Measurements from ENCODE around the gene BACE1.

DNA sequence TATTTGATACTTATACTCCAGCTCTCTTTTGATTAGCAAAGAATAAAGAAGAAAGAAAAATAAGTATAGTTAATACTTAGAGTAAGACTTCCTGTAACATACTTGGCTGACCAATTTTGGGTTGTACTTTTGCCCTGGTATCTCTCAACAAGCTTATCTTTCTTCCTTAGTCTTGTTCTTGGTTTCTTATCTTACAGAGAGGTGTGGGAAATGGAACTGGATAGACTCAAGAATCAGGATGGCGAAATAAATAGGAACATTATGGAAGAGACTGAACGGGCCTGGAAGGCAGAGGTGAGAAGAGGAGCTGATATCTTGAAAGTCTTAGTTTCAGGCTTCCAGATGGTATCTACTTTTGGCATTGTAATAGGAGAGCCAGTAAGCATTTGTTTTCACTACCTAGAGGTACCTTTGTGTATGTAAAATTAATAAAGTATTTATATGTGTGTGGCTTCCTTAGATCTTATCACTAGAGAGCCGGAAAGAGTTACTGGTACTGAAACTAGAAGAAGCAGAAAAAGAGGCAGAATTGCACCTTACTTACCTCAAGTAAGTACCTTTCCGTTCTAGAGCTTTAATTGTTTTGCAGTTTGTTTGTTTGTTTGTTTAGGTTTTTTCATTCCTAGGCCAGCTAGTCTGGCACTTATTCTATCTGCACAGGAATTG lies 36.2 kb downstream of the BACE1 start:
- TF ChIP-seq EP300 (IDR thresholded peaks at IDR 0.05; ENCODE audit: borderline replicate concordance in 1 of 2, control insufficient read depth in 1 of 2, low read depth in 2 of 2, low read length in 2 of 2) (no peak), CREB1 (IDR thresholded peaks at IDR 0.05; ENCODE audit: low read depth) (no peak), TAF1 (IDR thresholded peaks at IDR 0.05; ENCODE audit: borderline replicate concordance, low read depth, low read length) (no peak), RFX5 (IDR thresholded peaks at IDR 0.05; ENCODE audit: low read depth, low read length) (no peak), POLR2A (IDR thresholded peaks at IDR 0.05; ENCODE audit: low read depth, low read length) (no peak), ESRRA (IDR thresholded peaks at IDR 0.05; ENCODE audit: low read length) (no peak), ZBED1 (IDR thresholded peaks at IDR 0.05; ENCODE audit: borderline replicate concordance) (no peak)
- TF ChIP-seq, protein P1, sequence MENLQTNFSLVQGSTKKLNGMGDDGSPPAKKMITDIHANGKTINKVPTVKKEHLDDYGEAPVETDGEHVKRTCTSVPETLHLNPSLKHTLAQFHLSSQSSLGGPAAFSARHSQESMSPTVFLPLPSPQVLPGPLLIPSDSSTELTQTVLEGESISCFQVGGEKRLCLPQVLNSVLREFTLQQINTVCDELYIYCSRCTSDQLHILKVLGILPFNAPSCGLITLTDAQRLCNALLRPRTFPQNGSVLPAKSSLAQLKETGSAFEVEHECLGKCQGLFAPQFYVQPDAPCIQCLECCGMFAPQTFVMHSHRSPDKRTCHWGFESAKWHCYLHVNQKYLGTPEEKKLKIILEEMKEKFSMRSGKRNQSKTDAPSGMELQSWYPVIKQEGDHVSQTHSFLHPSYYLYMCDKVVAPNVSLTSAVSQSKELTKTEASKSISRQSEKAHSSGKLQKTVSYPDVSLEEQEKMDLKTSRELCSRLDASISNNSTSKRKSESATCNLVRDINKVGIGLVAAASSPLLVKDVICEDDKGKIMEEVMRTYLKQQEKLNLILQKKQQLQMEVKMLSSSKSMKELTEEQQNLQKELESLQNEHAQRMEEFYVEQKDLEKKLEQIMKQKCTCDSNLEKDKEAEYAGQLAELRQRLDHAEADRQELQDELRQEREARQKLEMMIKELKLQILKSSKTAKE (IDR thresholded peaks at IDR 0.05; ENCODE audit: low read depth, poor library complexity, severe bottlenecking) = no peak
- TF ChIP-seq, protein P2, sequence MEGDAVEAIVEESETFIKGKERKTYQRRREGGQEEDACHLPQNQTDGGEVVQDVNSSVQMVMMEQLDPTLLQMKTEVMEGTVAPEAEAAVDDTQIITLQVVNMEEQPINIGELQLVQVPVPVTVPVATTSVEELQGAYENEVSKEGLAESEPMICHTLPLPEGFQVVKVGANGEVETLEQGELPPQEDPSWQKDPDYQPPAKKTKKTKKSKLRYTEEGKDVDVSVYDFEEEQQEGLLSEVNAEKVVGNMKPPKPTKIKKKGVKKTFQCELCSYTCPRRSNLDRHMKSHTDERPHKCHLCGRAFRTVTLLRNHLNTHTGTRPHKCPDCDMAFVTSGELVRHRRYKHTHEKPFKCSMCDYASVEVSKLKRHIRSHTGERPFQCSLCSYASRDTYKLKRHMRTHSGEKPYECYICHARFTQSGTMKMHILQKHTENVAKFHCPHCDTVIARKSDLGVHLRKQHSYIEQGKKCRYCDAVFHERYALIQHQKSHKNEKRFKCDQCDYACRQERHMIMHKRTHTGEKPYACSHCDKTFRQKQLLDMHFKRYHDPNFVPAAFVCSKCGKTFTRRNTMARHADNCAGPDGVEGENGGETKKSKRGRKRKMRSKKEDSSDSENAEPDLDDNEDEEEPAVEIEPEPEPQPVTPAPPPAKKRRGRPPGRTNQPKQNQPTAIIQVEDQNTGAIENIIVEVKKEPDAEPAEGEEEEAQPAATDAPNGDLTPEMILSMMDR (IDR thresholded peaks at IDR 0.05 in 2 of 3, conservative IDR thresholded peaks at IDR 0.05 in 1 of 3; ENCODE audit: control insufficient read depth in 2 of 3, extremely low read depth in 1 of 3, insufficient read depth in 1 of 3, low read depth in 3 of 3, low read length in 3 of 3) = no peak

Measured in GM12878 (cell line).